IMR-90 (cell line): Measurements from ENCODE around the gene SLC37A1. TPM values are rescaled to one million over a fixed set of nuclear protein-coding genes. Genes with fewer than 3 reads are reported as not detected.

Experiments used
- ATAC-seq: fragments of 200-7000 bp; cut with Tn5 transposase; 2 replicates; pipeline ENCODE4 v1.9.1; 2020; ENCODE audit warnings: low read depth, mild to moderate bottlenecking, moderate library complexity
- BruUV-seq: library from RNA; stranded (reverse); fragments of 400-500 nt; replicated peaks from 2 replicates; lab custom pipeline; 2021; lab: Mats Ljungman, UMichigan
- CTCF ChIA-PET: fragments of 300-600 bp; formaldehyde crosslinking; extraction: SDS; loops from one replicate; lab custom pipeline; 2021; ENCODE audit warnings: antibody characterized with exemption; lab: Yijun Ruan, JAX
- POLR2A ChIA-PET: fragments of 300-600 bp; sonication (Branson Sonifier 250); formaldehyde crosslinking; loops from one replicate; lab custom pipeline; 2022; ENCODE audit warnings: antibody characterized with exemption; ENCODE audit not compliant: unreplicated experiment; lab: Charles Lee
- DNase-seq: peaks from one replicate; pipeline ENCODE4 v3.0.0; 2013
- H2AFZ ChIP-seq: replicated peaks from 2 replicates; pipeline ENCODE3; 2013; ENCODE audit warnings: low read length, mild to moderate bottlenecking; ENCODE audit not compliant: poor library complexity
- H2AK5ac ChIP-seq: 2 replicates; pipeline ENCODE4 v1.6.1; 2013; ENCODE audit warnings: low read depth, low read length, inconsistent platforms
- H2AK9ac ChIP-seq: replicated peaks from 2 replicates; pipeline ENCODE3; 2013; ENCODE audit warnings: mild to moderate bottlenecking, low read depth, low read length, moderate library complexity; ENCODE audit not compliant: poor library complexity
- H2BK120ac ChIP-seq: 2 replicates; pipeline ENCODE4 v1.6.1; 2013; ENCODE audit warnings: low read depth, low read length, inconsistent platforms
- H2BK15ac ChIP-seq: 3 replicates; pipeline ENCODE4 v1.6.1; 2013; ENCODE audit warnings: low read depth, low read length, inconsistent platforms
- H2BK20ac ChIP-seq: 2 replicates; pipeline ENCODE4 v1.6.1; 2013; ENCODE audit warnings: low read depth, mild to moderate bottlenecking, inconsistent platforms, low read length, moderate library complexity
- H2BK5ac ChIP-seq: 2 replicates; pipeline ENCODE4 v1.6.1; 2013; ENCODE audit warnings: mild to moderate bottlenecking, low read depth, low read length, inconsistent platforms; ENCODE audit not compliant: poor library complexity, severe bottlenecking
- H3K14ac ChIP-seq: replicated peaks from 2 replicates; pipeline ENCODE4 v1.6.1; 2013; ENCODE audit warnings: low read depth, low read length, inconsistent platforms
- H3K18ac ChIP-seq: 2 replicates; pipeline ENCODE4 v1.6.1; 2013; ENCODE audit warnings: low read depth, low read length, control low read depth
- H3K23ac ChIP-seq: 2 replicates; pipeline ENCODE4 v1.6.1; 2013; ENCODE audit warnings: low read depth, low read length, inconsistent platforms
- H3K27ac ChIP-seq: 2 replicates; pipeline ENCODE4 v1.5.1; 2013; ENCODE audit warnings: mild to moderate bottlenecking, control low read depth, low read length; ENCODE audit not compliant: insufficient read depth
- H3K27me3 ChIP-seq: 2 replicates; pipeline ENCODE4 v1.6.1; 2013; ENCODE audit warnings: low read length; ENCODE audit not compliant: control insufficient read depth, insufficient read depth
- H3K36me3 ChIP-seq: 2 replicates; pipeline ENCODE4 v1.6.1; 2013; ENCODE audit warnings: low read length, mixed read lengths; ENCODE audit not compliant: control insufficient read depth, insufficient read depth
- H3K4ac ChIP-seq: 2 replicates; pipeline ENCODE4 v1.6.1; 2013; ENCODE audit warnings: low read depth, low read length, inconsistent platforms
- H3K4me1 ChIP-seq: 2 replicates; pipeline ENCODE4 v1.6.1; 2013; ENCODE audit warnings: low read length, mixed read lengths; ENCODE audit not compliant: control insufficient read depth, insufficient read depth
- H3K4me2 ChIP-seq: 2 replicates; pipeline ENCODE4 v1.6.1; 2013; ENCODE audit warnings: low read depth, mild to moderate bottlenecking, control low read depth, low read length, moderate library complexity
- H3K4me3 ChIP-seq: 2 replicates; pipeline ENCODE4 v1.5.1; 2013; ENCODE audit warnings: low read depth, mild to moderate bottlenecking, control low read depth, low read length, moderate library complexity; ENCODE audit not compliant: insufficient read depth
- H3K56ac ChIP-seq: 2 replicates; pipeline ENCODE4 v1.6.1; 2013; ENCODE audit warnings: low read length, inconsistent platforms; ENCODE audit not compliant: insufficient read depth; ENCODE audit errors: extremely low read depth
- H3K79me1 ChIP-seq, 2 experiments: 2 replicates each; pipeline ENCODE4 v1.6.1; 2013; ENCODE audit warnings: low read length in 2 of 2, inconsistent platforms in 1 of 2, low read depth in 1 of 2
- H3K9ac ChIP-seq: 2 replicates; pipeline ENCODE4 v1.6.1; 2013; ENCODE audit warnings: low read depth, low read length, control low read depth
- H3K9me1 ChIP-seq: 2 replicates; pipeline ENCODE4 v1.6.1; 2013; ENCODE audit warnings: low read length, inconsistent platforms; ENCODE audit not compliant: insufficient read depth
- H3K9me3 ChIP-seq: 2 replicates; pipeline ENCODE4 v1.6.1; 2013; ENCODE audit warnings: low read length; ENCODE audit not compliant: control insufficient read depth, insufficient read depth
- H4K20me1 ChIP-seq: 2 replicates; pipeline ENCODE4 v1.6.1; 2013; ENCODE audit warnings: low read length, inconsistent platforms; ENCODE audit not compliant: insufficient read depth
- H4K5ac ChIP-seq: 2 replicates; pipeline ENCODE4 v1.6.1; 2013; ENCODE audit warnings: mild to moderate bottlenecking, low read depth, low read length, control low read depth
- H4K8ac ChIP-seq, 2 experiments: 2 replicates each; pipeline ENCODE4 v1.6.1; 2013; ENCODE audit warnings: low read depth in 2 of 2, low read length in 2 of 2, control low read depth in 1 of 2, inconsistent platforms in 1 of 2
- H4K91ac ChIP-seq: 2 replicates; pipeline ENCODE4 v1.6.1; 2013; ENCODE audit warnings: low read depth, low read length, inconsistent platforms; ENCODE audit not compliant: insufficient read depth
- BHLHE40 ChIP-seq: fragments of 150-350 bp; IDR thresholded peaks from 2 replicates; pipeline ENCODE4 v1.6.1; 2016; ENCODE audit warnings: mild to moderate bottlenecking, low read depth, low read length
- CHD1 ChIP-seq: IDR thresholded peaks from 2 replicates; pipeline ENCODE4 v1.6.1; 2012; ENCODE audit warnings: low read depth, low read length, improper control_type of control experiment
- FOS ChIP-seq: fragments of 150-350 bp; IDR thresholded peaks from 2 replicates; pipeline ENCODE4 v1.6.1; 2016; ENCODE audit warnings: low read depth, low read length
- MAFK ChIP-seq: IDR thresholded peaks from 2 replicates; pipeline ENCODE4 v1.6.1; 2012; ENCODE audit warnings: low read depth, low read length, improper control_type of control experiment
- MAZ ChIP-seq: IDR thresholded peaks from 2 replicates; pipeline ENCODE4 v1.6.1; 2012; ENCODE audit warnings: low read depth, mild to moderate bottlenecking, low read length, improper control_type of control experiment, moderate library complexity, borderline replicate concordance
- MXI1 ChIP-seq: IDR thresholded peaks from 2 replicates; pipeline ENCODE4 v1.6.1; 2012; ENCODE audit warnings: low read depth, mild to moderate bottlenecking, low read length, moderate library complexity, borderline replicate concordance
- NFE2L2 ChIP-seq: fragments of 150-350 bp; IDR thresholded peaks from 2 replicates; pipeline ENCODE4 v1.6.1; 2016; ENCODE audit warnings: low read depth, mild to moderate bottlenecking, low read length
- POLR2A ChIP-seq: IDR thresholded peaks from 2 replicates; pipeline ENCODE4 v1.6.1; 2012; ENCODE audit warnings: mild to moderate bottlenecking, low read depth, low read length
- RAD21 ChIP-seq: IDR thresholded peaks from 2 replicates; pipeline ENCODE4 v1.6.1; 2012; ENCODE audit warnings: low read length, improper control_type of control experiment
- RCOR1 ChIP-seq: IDR thresholded peaks from 2 replicates; pipeline ENCODE4 v1.6.1; 2012; ENCODE audit warnings: mild to moderate bottlenecking, low read length, improper control_type of control experiment; ENCODE audit not compliant: insufficient replicate concordance
- SMC3 ChIP-seq: fragments of 150-350 bp; IDR thresholded peaks from 2 replicates; pipeline ENCODE4 v1.6.1; 2016; ENCODE audit warnings: low read depth, mild to moderate bottlenecking, antibody characterized with exemption, low read length, moderate library complexity
- WGBS, 2 experiments: methylation state at CpG; one replicate each; pipeline versions ENCODE4 v1.1.5 to v1.1.7; 2013; ENCODE audit warnings: missing lambda C conversion rate in 2 of 2; ENCODE audit not compliant: insufficient read length in 1 of 2; ENCODE audit errors: extremely low coverage in 2 of 2; 5-methylcytosine and 5-hydroxymethylcytosine counted together
- dilution Hi-C: fragments of 300-500 bp; cut with HindIII; formaldehyde crosslinking; loops from one replicate; pipeline ENCODE4 v1.14.3; 2018; ENCODE audit warnings: low sequenced_read_pairs; ENCODE audit not compliant: unreplicated experiment
- in situ Hi-C: fragments of 300-500 bp; cut with MboI; formaldehyde crosslinking; loops from 3 replicates; pipeline ENCODE4 v1.14.3; 2019; ENCODE audit warnings: low sequenced_read_pairs, inconsistent platforms, mixed read lengths
- intact Hi-C: fragments of 100-400 bp; cut with micrococcal nuclease; formaldehyde crosslinking; loops from 2 replicates; pipeline ENCODE4 v1.10.0; 2022
- polyA plus RNA-seq, 3 experiments: library from polyadenylated mRNA; depleted of rRNA; stranded (reverse); fragments of >200 nt; gene quantifications; 2 replicates each; pipeline ENCODE4 v1.2.3, GENCODE V29; 2012; ENCODE audit warnings: low replicate concordance in 1 of 3
- total RNA-seq: library from RNA; depleted of rRNA; stranded (reverse); fragments of >200 nt; gene quantifications from 2 replicates; pipeline ENCODE4 v1.2.3, GENCODE V29; 2012
- TF ChIP-seq, protein P1 (sequence below): conservative IDR thresholded peaks from 2 replicates; pipeline ENCODE4 v1.5.1; 2012; ENCODE audit warnings: mild to moderate bottlenecking, low read depth, low read length, improper control_type of control experiment
- TF ChIP-seq, protein P2 (sequence below): fragments of 150-350 bp; IDR thresholded peaks from 2 replicates; pipeline ENCODE4 v1.6.1; 2016; ENCODE audit warnings: low read depth, mild to moderate bottlenecking, low read length, moderate library complexity, borderline replicate concordance

The SLC37A1 gene
- total and polyA plus RNA-seq, 2 of the 4 experiments (the other 2 are of a cell fraction), result 0.36 to 0.48 TPM

DNA sequence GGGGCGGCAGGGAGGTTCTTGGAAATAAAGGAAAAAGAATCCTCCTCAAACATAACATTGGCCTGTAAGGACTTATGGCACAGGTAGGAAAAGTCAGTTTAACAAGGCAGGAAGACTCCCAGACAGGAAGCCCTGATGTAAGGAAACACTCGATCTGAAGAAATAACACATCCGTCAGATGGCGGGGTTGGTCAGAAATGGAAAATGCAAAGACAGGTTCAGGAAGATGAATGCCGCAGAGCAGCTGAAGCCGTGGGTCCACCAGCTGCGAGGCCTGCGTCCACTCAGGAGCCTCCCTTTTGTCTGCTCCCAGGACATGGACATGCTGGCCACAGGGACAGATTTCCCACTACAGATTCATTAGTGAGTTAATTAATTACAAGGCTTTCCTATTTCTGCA is 21.5 kb upstream of the SLC37A1 start:
- no peak overlapping the region for H3K4ac ChIP-seq
- peaks cover 8% of the 10 kb centered on the region; the same call in 1 of the 2 replicates for H3K27me3 ChIP-seq
- no peak overlapping the region for H3K18ac ChIP-seq
- no peak overlapping the region for H2AK9ac ChIP-seq
- H3K9ac ChIP-seq, result no peak overlapping the region
- 76% methylated on average over 4 of the region's 8 CpGs; no CpG with 5 or more reads in 1 of the 2 experiments for whole genome bisulfite sequencing, 2 experiments
- H3K79me1 ChIP-seq, result no peaks in the 10 kb centered on the region
- no peak overlapping the region for H2AK5ac ChIP-seq
- no peak overlapping the region for H2BK15ac ChIP-seq
- no peak overlapping the region for H3K4me2 ChIP-seq
- POLR2A ChIA-PET, result no interaction called here
- BruUV-seq, result no TSS peak
- no peaks in the 10 kb centered on the region; the same call in 1 of the 2 replicates for H3K9me3 ChIP-seq
- H4K5ac ChIP-seq, result no peak overlapping the region
- H4K20me1 ChIP-seq, result no peaks in the 10 kb centered on the region
- H4K91ac ChIP-seq, result no peak overlapping the region
- H3K14ac ChIP-seq, result no peak overlapping the region
- TF ChIP-seq MAZ (no peak), MAFK (no peak), POLR2A (no peak), RCOR1 (no peak), MXI1 (no peak), FOS (no peak), CHD1 (no peak), BHLHE40 (no peak), SMC3 (no peak), NFE2L2 (no peak), RAD21 (no peak)
- TF ChIP-seq, protein P1, sequence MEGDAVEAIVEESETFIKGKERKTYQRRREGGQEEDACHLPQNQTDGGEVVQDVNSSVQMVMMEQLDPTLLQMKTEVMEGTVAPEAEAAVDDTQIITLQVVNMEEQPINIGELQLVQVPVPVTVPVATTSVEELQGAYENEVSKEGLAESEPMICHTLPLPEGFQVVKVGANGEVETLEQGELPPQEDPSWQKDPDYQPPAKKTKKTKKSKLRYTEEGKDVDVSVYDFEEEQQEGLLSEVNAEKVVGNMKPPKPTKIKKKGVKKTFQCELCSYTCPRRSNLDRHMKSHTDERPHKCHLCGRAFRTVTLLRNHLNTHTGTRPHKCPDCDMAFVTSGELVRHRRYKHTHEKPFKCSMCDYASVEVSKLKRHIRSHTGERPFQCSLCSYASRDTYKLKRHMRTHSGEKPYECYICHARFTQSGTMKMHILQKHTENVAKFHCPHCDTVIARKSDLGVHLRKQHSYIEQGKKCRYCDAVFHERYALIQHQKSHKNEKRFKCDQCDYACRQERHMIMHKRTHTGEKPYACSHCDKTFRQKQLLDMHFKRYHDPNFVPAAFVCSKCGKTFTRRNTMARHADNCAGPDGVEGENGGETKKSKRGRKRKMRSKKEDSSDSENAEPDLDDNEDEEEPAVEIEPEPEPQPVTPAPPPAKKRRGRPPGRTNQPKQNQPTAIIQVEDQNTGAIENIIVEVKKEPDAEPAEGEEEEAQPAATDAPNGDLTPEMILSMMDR, result no peak
- TF ChIP-seq, protein P2, sequence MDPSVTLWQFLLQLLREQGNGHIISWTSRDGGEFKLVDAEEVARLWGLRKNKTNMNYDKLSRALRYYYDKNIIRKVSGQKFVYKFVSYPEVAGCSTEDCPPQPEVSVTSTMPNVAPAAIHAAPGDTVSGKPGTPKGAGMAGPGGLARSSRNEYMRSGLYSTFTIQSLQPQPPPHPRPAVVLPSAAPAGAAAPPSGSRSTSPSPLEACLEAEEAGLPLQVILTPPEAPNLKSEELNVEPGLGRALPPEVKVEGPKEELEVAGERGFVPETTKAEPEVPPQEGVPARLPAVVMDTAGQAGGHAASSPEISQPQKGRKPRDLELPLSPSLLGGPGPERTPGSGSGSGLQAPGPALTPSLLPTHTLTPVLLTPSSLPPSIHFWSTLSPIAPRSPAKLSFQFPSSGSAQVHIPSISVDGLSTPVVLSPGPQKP, result no peak
- H2BK5ac ChIP-seq, result no peak overlapping the region
- ATAC-seq (no peak), DNase-seq (no peak)
- H3K4me1 ChIP-seq, result no peaks in the 10 kb centered on the region
- dilution Hi-C loops (no loop called here), in situ Hi-C loops (no loop called here), intact Hi-C loops (no loop called here)
- H3K4me3 ChIP-seq, result no peak overlapping the region
- H2AFZ ChIP-seq, result no peak overlapping the region
- H4K8ac ChIP-seq, result no peak overlapping the region
- no peak overlapping the region for H3K56ac ChIP-seq
- no peak overlapping the region for H3K27ac ChIP-seq
- 0 out of 2 replicates have a peak, but pooled peaks cover 4% of the 10 kb centered on the region for H3K9me1 ChIP-seq
- no peak overlapping the region for H3K23ac ChIP-seq
- H2BK120ac ChIP-seq, result no peak overlapping the region
- CTCF ChIA-PET, result no interaction called here
- no peaks in the 10 kb centered on the region for H3K36me3 ChIP-seq
- no peak overlapping the region for H2BK20ac ChIP-seq
